Hematopoietic multipotent progenitor cell treated with erythropoietin and hydrocortisone succinate and interleukin-3 and kit ligand, for 15 days (in vitro differentiated cells): ENCODE results near the gene FRMD7.

ENCODE experiments used
- DNase-seq: peaks from one replicate; pipeline ENCODE4 v3.0.0-alpha.2; 2015; ENCODE audit warnings: low spot score

Gene FRMD7

GRCh38 chrX:132033166-132033565 is 94.7 kb downstream of the FRMD7 start:
- DNase-seq = no peak

- DNase-seq = no peak
Observed at GRCh38 chrX:132031867-132032266, 96.0 kb downstream of the FRMD7 start.

- DNase-seq = no peak
Observed at GRCh38 chrX:132030264-132030663, 97.6 kb downstream of the FRMD7 start.
